ENCODE results near the gene JAKMIP2.

Gene JAKMIP2

DNA sequence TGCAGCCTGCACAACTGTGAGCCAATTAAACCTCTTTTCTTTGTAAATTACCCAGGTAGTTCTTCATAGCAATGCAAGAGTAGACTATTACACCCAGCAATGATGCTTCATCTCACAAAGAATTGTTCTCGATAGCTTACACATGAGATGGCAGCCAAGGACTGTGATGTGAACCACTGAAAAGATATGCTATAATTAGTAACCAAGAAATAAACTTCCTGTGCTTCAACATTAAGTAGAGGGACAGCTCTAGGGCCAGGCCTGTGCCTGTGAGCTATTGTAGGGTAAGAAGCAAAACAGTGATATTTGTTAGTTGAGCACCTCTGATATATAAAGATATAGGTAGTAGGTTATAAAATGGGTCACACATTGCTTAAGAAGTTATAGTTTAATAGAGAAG, 230.9 kb downstream of the JAKMIP2 start:
- DNase-seq, result no peak

DNA sequence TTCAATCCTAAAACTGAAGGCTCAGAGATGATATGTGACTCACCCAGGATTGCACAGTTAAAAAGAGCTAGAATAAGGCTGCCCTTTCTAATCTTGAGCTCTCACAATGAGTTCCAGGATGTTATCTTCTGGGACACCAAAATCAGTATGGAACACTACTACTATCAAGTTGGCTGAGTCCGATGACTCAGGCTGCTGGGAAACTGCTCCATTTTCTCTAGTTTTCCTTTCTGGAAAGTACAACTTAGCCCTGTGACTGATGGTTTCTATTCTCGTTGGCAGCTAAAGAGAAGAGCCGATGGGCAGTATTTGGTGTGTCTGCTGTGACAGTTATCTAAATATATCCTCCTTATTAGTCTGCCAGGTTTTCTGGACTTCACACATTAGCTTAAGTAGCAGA, 234.8 kb downstream of the JAKMIP2 start:
- no peak for DNase-seq

DNA sequence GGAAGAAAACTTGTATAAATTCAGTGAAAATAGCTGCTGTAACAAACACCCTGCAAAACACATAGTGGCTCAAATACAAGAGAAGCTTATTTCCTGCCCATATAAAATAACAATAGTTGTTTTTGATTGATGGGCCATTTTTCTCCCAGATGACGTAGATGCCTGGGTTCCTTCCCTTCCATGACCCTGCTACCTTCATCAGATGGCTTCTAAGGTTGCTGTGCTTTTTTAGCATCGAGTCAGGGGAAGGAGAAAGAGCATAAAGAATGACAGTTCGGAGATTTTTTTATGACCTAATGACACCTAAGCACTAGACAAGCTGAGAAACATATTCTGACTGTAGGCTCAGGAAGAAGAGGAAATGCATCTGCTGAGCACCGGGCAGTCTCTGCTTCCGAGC, 238.0 kb downstream of the JAKMIP2 start:
- DNase-seq, result no peak

DNA sequence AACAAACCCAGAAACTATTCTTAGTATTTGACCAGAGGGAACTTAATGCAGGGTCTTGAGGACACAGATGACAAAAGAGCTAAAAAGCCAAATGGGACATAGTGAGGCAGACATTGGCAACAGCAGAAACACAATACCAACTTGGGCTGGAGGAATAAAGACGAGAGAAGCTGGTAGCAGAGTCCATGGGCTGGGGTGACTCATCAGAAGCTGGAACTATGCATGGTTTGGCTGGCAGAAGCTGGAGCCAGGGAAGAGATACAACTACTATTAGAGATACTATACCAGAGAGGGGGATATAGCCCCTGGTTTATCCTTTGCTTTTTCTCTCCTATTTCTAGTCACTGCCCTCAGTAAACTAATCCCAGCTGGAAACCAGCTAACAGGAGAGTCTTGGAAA, 243.5 kb downstream of the JAKMIP2 start:
- DNase-seq, result no peak

DNA sequence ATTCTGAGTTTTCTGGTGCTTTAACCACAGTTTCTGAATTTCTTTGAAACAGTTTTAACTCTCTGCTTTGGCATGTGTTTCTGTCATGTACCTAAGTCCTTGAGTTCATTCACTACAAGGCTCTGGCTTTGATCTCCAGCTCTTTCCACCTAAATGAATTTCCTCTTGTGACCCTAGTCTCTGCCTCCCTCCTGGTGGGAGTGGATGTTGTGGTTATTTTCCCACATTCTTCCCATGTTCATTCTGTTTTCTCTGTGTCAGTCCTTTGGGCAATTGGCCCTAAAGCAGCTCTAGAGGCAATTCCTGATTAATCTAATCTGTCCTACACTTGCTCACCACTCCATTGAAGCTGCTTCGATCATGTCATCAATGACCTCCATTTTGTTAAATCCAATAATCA, 244.3 kb downstream of the JAKMIP2 start:
- DNase-seq, result no peak
